NCI-H524 treated with DMSO at 0.1 percent for 48 hours (cell line): ENCODE measurements around the gene CREG1.
"Not testable (repeated sequence)": the region's sequence is repeated elsewhere in the genome, so short reads cannot be mapped to it uniquely, and the experiment has no call there.

ENCODE experiments used
- DNase-seq: peaks from one replicate; lab custom pipeline; 2025; lab: John Stamatoyannopoulos, UW

Gene CREG1

GRCh38 chr1:167553136-167554027 is at the start of gene CREG1:
CREG1 (minus strand) TSS chr1:167553762.
- DNase-seq: peak; percentile 57

GRCh38 chr1:167602840-167603239 is 49.3 kb upstream of the CREG1 start:
- no peak for DNase-seq

GRCh38 chr1:167601442-167602383 is 48.2 kb upstream of the CREG1 start:
- DNase-seq: no peak

- DNase-seq: no peak
Measured at GRCh38 chr1:167599957-167600581, 46.5 kb upstream of the CREG1 start.

- DNase-seq: no peak
Measured at GRCh38 chr1:167594822-167595221, 41.3 kb upstream of the CREG1 start.

GRCh38 chr1:167593860-167594259 is 40.3 kb upstream of the CREG1 start:
- no peak for DNase-seq

- no peak for DNase-seq
Measured at GRCh38 chr1:167592475-167592874, 38.9 kb upstream of the CREG1 start.

DNA sequence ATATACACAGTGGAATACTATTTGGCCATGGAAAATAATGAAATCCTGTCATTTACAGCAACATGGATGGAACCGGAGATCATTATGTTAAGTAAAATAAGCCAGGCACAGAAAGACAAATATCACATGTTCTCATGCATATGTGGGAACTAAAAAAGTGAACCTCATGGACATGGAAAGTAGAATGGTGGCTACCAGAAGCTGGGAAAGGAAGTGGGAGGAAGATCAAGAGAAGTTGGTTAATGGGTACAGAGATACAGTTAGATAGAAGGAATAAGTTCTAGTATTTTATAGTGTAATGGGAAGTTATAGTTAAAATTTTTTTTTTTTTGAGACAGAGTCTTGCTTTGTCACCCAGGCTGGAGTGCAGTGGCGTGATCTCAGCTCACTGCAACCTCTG is 34.8 kb upstream of the CREG1 start:
- DNase-seq: no peak

- DNase-seq: no peak
Measured at GRCh38 chr1:167587872-167588271, 34.3 kb upstream of the CREG1 start.

- no peak for DNase-seq
Measured at GRCh38 chr1:167587342-167587741, 33.8 kb upstream of the CREG1 start.

DNA sequence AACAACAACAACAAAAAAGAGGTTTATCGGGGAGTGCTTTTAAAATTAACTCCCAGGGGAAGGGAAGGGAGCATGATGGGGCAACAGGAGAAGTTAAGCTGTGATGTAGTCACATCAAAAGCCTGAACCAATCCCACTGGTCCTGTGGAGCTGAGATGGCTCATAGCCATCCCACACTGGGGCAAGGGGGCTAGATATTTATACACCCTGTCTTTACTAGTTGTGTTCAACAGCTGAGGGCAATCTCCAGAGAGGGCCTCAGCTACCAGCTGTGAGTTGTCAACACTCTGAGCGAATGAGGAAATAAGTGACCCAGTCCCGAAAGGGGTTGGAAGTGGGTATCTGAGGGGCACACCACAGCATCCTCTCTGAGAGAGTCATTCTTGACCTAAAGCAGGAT is 31.0 kb upstream of the CREG1 start:
- no peak for DNase-seq

DNA sequence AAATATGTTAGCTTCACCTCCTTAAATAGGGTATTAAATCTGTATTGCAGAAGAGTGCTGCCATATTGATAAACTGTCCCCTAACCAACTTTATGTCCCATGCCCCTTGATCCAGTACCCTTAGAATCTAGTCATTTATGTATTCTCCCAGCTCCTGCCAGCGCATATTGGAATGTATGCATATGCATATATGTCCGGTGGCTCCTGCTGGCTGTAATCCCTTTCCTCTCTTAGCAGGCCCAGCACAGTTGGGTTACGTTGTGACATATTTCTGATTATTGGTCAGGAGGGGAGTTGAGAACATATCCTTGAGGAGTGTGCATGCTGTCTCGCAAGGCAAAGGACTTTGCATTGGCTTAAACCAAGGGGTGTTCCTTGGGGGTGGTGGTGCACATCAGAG is 29.2 kb upstream of the CREG1 start:
- no peak for DNase-seq

DNA sequence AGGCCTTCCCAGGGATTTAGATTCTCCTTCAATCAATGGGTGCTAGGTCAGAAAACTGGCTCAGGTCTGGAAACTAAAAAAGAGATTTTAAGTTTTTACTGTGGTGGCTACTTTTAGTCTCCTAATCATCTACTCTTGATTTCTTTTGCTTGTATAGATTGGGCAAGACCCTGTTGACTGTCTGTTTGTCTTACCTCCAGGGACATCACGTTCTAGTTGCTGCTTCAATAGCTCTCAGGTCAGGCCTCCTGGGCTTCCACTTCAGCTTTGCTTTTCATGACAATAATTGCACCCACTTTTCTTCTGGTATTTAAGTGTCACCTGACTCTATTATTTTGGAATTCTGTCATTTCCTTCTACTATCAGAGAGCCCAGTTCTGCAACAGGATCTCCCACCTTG is 28.5 kb upstream of the CREG1 start:
- no peak for DNase-seq

- no peak for DNase-seq
Measured at GRCh38 chr1:167579986-167580385, 26.4 kb upstream of the CREG1 start.

DNA sequence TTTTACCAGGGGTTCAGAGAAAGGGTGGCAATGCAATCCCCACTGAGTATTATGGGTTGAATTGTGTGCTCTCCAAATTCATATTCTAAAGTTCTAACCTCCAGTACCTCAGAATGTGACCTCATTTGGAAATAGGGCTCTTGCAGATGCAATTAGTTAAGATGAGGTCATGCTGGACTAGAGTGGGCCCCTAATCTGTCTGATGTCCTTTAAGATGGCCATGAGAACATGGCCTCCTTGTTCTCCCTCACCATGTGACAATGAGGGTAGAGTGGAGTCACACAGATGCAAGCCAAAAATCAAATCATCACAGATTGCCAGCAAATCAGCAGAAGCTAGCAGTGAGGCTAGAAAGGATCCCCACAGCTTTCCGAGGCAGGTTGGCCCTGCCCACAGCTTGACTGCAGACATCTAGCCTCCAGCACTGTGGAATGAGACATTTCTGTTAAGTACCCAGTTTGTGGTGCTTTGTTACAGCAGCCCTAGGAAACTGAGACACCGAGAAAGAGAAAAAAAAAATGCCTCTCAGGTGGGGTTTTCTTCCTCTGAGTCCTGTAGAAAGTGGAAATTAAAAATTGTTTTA is 25.5 kb upstream of the CREG1 start:
- no peak for DNase-seq

DNA sequence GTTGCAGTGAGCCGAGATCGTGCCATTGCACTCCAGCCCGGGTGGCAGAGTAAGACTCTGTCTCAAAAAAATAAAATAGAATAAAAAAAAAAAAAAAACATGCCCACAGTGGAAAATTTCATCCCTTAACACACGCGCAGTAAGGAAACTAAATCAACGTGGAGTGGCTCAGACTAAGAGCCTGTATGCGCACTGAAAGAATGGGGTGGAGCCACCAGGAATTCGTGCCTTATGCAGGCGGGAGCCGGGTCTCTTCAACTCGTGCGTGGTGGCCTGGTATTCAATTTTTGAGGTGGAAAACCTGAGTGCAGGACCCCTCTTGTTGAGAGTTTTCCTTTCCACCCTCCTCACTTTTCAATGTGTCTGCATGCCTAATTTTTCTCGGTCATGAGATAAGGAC is 22.1 kb upstream of the CREG1 start:
- DNase-seq: no peak

DNA sequence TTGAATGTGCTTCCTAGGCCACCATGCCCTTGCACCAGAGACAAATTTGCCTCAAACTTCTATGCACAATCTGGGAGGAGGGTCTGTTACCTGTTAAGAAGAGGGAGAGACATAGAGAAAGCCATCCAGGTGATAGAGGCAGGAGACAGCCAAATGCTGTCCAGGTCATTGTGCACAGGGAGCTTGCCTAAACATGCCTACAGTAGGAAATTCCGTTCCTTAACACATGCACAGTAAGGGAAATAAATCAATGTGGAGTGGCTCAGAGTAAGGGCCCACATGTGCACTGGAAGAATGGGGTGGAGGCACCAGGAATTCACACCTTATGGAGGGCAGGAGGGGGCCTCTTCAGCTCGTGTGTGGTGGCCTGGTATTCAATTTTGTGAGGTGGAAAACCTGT is 19.5 kb upstream of the CREG1 start:
- DNase-seq: no peak

- not testable (repeated sequence) for DNase-seq
Measured at GRCh38 chr1:167570712-167571111, 17.1 kb upstream of the CREG1 start.

- DNase-seq: no peak
Measured at GRCh38 chr1:167567663-167568062, 14.1 kb upstream of the CREG1 start.

- no peak for DNase-seq
Measured at GRCh38 chr1:167566766-167567165, 13.2 kb upstream of the CREG1 start.

GRCh38 chr1:167565922-167566321 is 12.4 kb upstream of the CREG1 start:
- DNase-seq: no peak
